Activated CD4-positive, alpha-beta T cell treated with anti-CD3 and anti-CD28 coated beads for 36 hours (primary cell): ENCODE data around the gene KCNK5. TPM values are rescaled to one million over a fixed set of nuclear protein-coding genes. Genes with fewer than 3 reads are reported as not detected.

Source experiments
- ATAC-seq: fragments of 200-7000 bp; cut with Tn5 transposase; one replicate; pipeline ENCODE4 v1.10.0; 2021; ENCODE audit warnings: mild to moderate bottlenecking, moderate library complexity
- CTCF ChIA-PET: fragments of 350-600 bp; sonication (Branson Sonifier 250); formaldehyde crosslinking; loops from one replicate; lab custom pipeline; 2021; ENCODE audit warnings: antibody characterized with exemption; lab: Charles Lee
- POLR2A ChIA-PET: fragments of 350-600 bp; sonication (Branson Sonifier 250); formaldehyde crosslinking; loops from one replicate; lab custom pipeline; 2021; ENCODE audit warnings: antibody characterized with exemption, inconsistent platforms; lab: Charles Lee
- DNase-seq: peaks from one replicate; pipeline ENCODE4 v3.0.0-alpha.2; 2020
- H3K27ac Mint-ChIP-seq: one replicate; pipeline ENCODE4 v1.8.0; 2021; ENCODE audit warnings: mixed read lengths
- H3K27me3 Mint-ChIP-seq: one replicate; pipeline ENCODE4 v1.8.0; 2021; ENCODE audit warnings: mixed read lengths
- H3K36me3 Mint-ChIP-seq: one replicate; pipeline ENCODE4 v1.8.0; 2021; ENCODE audit warnings: low read depth, mixed read lengths
- H3K4me1 Mint-ChIP-seq: one replicate; pipeline ENCODE4 v1.8.0; 2021; ENCODE audit warnings: mixed read lengths
- H3K4me3 Mint-ChIP-seq: one replicate; pipeline ENCODE4 v1.8.0; 2021; ENCODE audit warnings: mild to moderate bottlenecking, moderate library complexity, mixed read lengths
- H3K9me3 Mint-ChIP-seq: one replicate; pipeline ENCODE4 v1.8.0; 2021; ENCODE audit warnings: low read depth, mixed read lengths
- intact Hi-C, 2 experiments: fragments of 100-400 bp; cut with DNase I in 1 of 2; cut with micrococcal nuclease in 1 of 2; formaldehyde crosslinking; loops; one replicate each; pipeline versions ENCODE4 v1.14.2 to v1.15.1; 2022 to 2024; cut with DNase I, micrococcal nuclease
- total RNA-seq, 2 experiments: library from RNA; stranded (reverse); gene quantifications; one replicate each; pipeline ENCODE4 v1.2.3, GENCODE V29; 2021

The KCNK5 gene
- total RNA-seq, 2 experiments from 2014 or later: 12.7 to 15.8 TPM

GRCh38 chr6:39156801-39157200 lies 72.5 kb downstream of the KCNK5 start:
- DNase-seq: no peak
- intact Hi-C loops: no loop called here
- Mint-ChIP-seq H3K27me3 (no peaks in the 10 kb centered on the region), H3K36me3 (peaks cover 2% of the 10 kb centered on the region), H3K9me3 (peaks cover 3% of the 10 kb centered on the region), H3K27ac (no peak overlapping the region), H3K4me3 (no peak overlapping the region), H3K4me1 (peaks cover 43% of the 10 kb centered on the region)
- POLR2A ChIA-PET: no interaction called here
- no peak for ATAC-seq
- CTCF ChIA-PET: interaction anchor here (0.6 to 3.1 kb wide), 5 partner anchors 9 to 184 kb away, joined by 3 to 18 read pairs (median 4); no protein-coding TSS in a partner anchor

GRCh38 chr6:39154705-39155104 lies 74.6 kb downstream of the KCNK5 start:
- ATAC-seq (no peak), DNase-seq (no peak)
- peak overlapping the region; percentile 84 for H3K27ac Mint-ChIP-seq
- peaks cover 52% of the 10 kb centered on the region for H3K4me1 Mint-ChIP-seq
- H3K36me3 Mint-ChIP-seq: peaks cover 2% of the 10 kb centered on the region
- ChIA-PET POLR2A (no interaction called here), CTCF (no interaction called here)
- intact Hi-C loops: loop anchor here in 1 of 2 experiments (1.0 to 5.0 kb wide), 2 partner anchors 75 to 122 kb away; partner anchors contain the start of gene KCNK5
- H3K4me3 Mint-ChIP-seq: no peak overlapping the region
- peaks cover 7% of the 10 kb centered on the region for H3K27me3 Mint-ChIP-seq
- H3K9me3 Mint-ChIP-seq: peaks cover 3% of the 10 kb centered on the region

GRCh38 chr6:39153766-39154397 lies 75.4 kb downstream of the KCNK5 start:
- H3K9me3 Mint-ChIP-seq: peaks cover under 1% of the 10 kb centered on the region
- peak; percentile 63 for DNase-seq
- peak overlapping the region; percentile 84 for H3K27ac Mint-ChIP-seq
- peaks cover 52% of the 10 kb centered on the region for H3K4me1 Mint-ChIP-seq
- intact Hi-C loops: loop anchor here (1.0 to 5.0 kb wide), 4 partner anchors 39 to 122 kb away; partner anchors contain the start of genes SAYSD1 (in 2 of the 2) and KCNK5 (in 1 of the 2)
- H3K4me3 Mint-ChIP-seq: no peak overlapping the region
- peaks cover 10% of the 10 kb centered on the region for H3K27me3 Mint-ChIP-seq
- peak; percentile 94 for ATAC-seq
- CTCF ChIA-PET: interaction anchor here (0.8 to 2.6 kb wide), 4 partner anchors 12 to 180 kb away, joined by 3 to 11 read pairs (median 7); no protein-coding TSS in a partner anchor
- H3K36me3 Mint-ChIP-seq: no peaks in the 10 kb centered on the region
- POLR2A ChIA-PET: interaction anchor here (0.6 kb wide), 1 partner anchor 42 kb away, joined by 3 read pairs; no protein-coding TSS in a partner anchor

- ChIA-PET CTCF (interaction anchor here (0.6 to 2.6 kb wide), 9 partner anchors 13 to 179 kb away, joined by 3 to 11 read pairs (median 5); partner anchors contain the start of gene SAYSD1), POLR2A (no interaction called here)
- Mint-ChIP-seq H3K27me3 (peaks cover 12% of the 10 kb centered on the region), H3K4me1 (peaks cover 44% of the 10 kb centered on the region), H3K27ac (peak overlapping the region; percentile 44), H3K36me3 (no peaks in the 10 kb centered on the region), H3K4me3 (no peak overlapping the region), H3K9me3 (no peaks in the 10 kb centered on the region)
- ATAC-seq (no peak), DNase-seq (no peak)
- intact Hi-C loops: loop anchor here in 1 of 2 experiments (5.0 kb wide), 1 partner anchor 120 kb away; no protein-coding TSS in a partner anchor
Observed at GRCh38 chr6:39152262-39152661, 77.0 kb downstream of the KCNK5 start.

- Mint-ChIP-seq H3K4me1 (peaks cover 37% of the 10 kb centered on the region), H3K4me3 (no peak overlapping the region), H3K27me3 (peaks cover 12% of the 10 kb centered on the region), H3K9me3 (no peaks in the 10 kb centered on the region), H3K36me3 (no peaks in the 10 kb centered on the region), H3K27ac (no peak overlapping the region)
- intact Hi-C loops: loop anchor here in 1 of 2 experiments (5.0 kb wide), 1 partner anchor 119 kb away; no protein-coding TSS in a partner anchor
- ATAC-seq: no peak
- ChIA-PET CTCF (interaction anchor here (0.9 to 2.6 kb wide), 4 partner anchors 14 to 178 kb away, joined by 3 to 11 read pairs (median 8); partner anchors contain the start of gene SAYSD1), POLR2A (no interaction called here)
- no peak for DNase-seq
Observed at GRCh38 chr6:39151211-39151610, 78.1 kb downstream of the KCNK5 start.

- intact Hi-C loops: no loop called here
- Mint-ChIP-seq H3K9me3 (no peaks in the 10 kb centered on the region), H3K36me3 (no peaks in the 10 kb centered on the region), H3K4me3 (no peak overlapping the region), H3K4me1 (no peaks in the 10 kb centered on the region), H3K27ac (no peak overlapping the region), H3K27me3 (peaks cover 15% of the 10 kb centered on the region)
- CTCF ChIA-PET: no interaction called here
- ATAC-seq: no peak
- POLR2A ChIA-PET: no interaction called here
- DNase-seq: no peak
Observed at GRCh38 chr6:39144481-39145173, 84.6 kb downstream of the KCNK5 start.

GRCh38 chr6:39143238-39143930 lies 85.9 kb downstream of the KCNK5 start:
- ChIA-PET POLR2A (no interaction called here), CTCF (interaction anchor here (0.7 kb wide), 1 partner anchor 164 kb away, joined by 3 read pairs; no protein-coding TSS in a partner anchor)
- intact Hi-C loops: no loop called here
- H3K4me3 Mint-ChIP-seq: no peak overlapping the region
- H3K27ac Mint-ChIP-seq: no peak overlapping the region
- DNase-seq (no peak), ATAC-seq (no peak)
- H3K9me3 Mint-ChIP-seq: peaks cover 5% of the 10 kb centered on the region
- H3K27me3 Mint-ChIP-seq: peaks cover 12% of the 10 kb centered on the region
- H3K4me1 Mint-ChIP-seq: no peaks in the 10 kb centered on the region
- no peaks in the 10 kb centered on the region for H3K36me3 Mint-ChIP-seq

GRCh38 chr6:39140556-39141167 lies 88.6 kb downstream of the KCNK5 start:
- intact Hi-C loops: no loop called here
- Mint-ChIP-seq H3K27me3 (peaks cover 11% of the 10 kb centered on the region), H3K36me3 (no peaks in the 10 kb centered on the region), H3K9me3 (peaks cover 12% of the 10 kb centered on the region), H3K4me1 (no peaks in the 10 kb centered on the region), H3K27ac (no peak overlapping the region), H3K4me3 (no peak overlapping the region)
- DNase-seq (no peak), ATAC-seq (no peak)
- ChIA-PET CTCF (interaction anchor here (1.6 kb wide), 1 partner anchor 52 kb away, joined by 3 read pairs; no protein-coding TSS in a partner anchor), POLR2A (no interaction called here)

Other genes with a start within 250 kb of the KCNK5 start
- under 1 TPM; 0.70 to 0.94 TPM for gene GLP1R, start 180.7 kb downstream of the KCNK5 start, total RNA-seq
- 10 to 100 TPM; 14.1 to 16.7 TPM for gene SAYSD1, start 114.3 kb downstream of the KCNK5 start, total RNA-seq
- not detected for gene KCNK17, start 84.9 kb upstream of the KCNK5 start, total RNA-seq
- not detected for gene KCNK16, start 93.2 kb upstream of the KCNK5 start, total RNA-seq